Measurements from ENCODE around the gene PLEKHG4B. TPM values are rescaled to one million over a fixed set of nuclear protein-coding genes. Genes with fewer than 3 reads are reported as not detected.
A peak's percentile ranks its signal among the peaks of the same experiment; 100 is the strongest.

PLEKHG4B gene
- total and polyA plus RNA-seq, 2 donors from 2014 or later: 0.13 to 0.37 TPM

DNA sequence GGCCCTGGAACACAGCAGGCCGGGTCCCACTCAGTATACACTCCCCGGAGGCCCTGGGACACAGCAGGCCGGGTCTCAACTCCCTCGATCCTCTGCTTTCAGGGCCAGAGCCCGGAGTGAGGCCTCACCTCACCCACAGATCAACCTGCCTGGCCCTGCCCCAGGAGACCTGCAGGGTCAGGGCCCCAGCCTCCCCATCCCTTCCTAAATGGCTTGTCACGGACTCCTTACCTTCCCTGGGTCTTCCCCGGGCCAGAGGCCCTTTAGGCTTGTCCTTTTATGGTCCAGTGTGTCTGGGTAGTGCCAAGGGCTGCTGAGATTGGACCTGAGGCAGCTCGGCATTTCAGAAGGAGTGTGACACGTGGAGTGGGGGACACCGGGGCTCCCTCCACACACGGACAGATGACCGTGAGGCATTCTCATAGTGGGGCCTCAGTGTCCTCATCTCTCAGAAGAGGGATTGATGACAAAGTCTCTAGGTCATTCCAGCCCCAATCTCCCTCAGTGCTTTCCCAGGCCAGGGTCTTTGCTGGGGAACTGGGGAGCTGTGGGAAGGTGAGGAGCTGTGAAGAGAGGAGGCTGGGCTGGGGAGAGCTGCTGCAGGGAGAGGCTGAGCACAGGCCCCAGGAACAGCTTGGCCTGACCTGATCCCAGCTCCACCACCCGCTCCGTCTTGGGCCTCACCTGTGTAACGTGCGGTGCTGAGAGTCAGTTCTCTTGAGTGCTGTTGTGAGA, 18.0 kb upstream of the PLEKHG4B start:
- no peaks in the 10 kb centered on the region for H3K27me3 ChIP-seq (ENCODE audit: control insufficient read depth, insufficient read depth, low read length)
- H3K27ac ChIP-seq (ENCODE audit: low read depth in 2 of 2, low read length in 2 of 2): no peak overlapping the region
- H3K9me3 ChIP-seq (ENCODE audit: control insufficient read depth in 2 of 3, insufficient read depth in 1 of 3, low read length in 3 of 3): no peaks in the 10 kb centered on the region
- FAIRE-seq: no peak
- intact Hi-C loops (cut with DNase I): no loop called here
- no peaks in the 10 kb centered on the region for H3K4me1 ChIP-seq (ENCODE audit: control insufficient read depth in 2 of 3, insufficient read depth in 2 of 3, low read depth in 1 of 3, low read length in 3 of 3)
- no peaks in the 10 kb centered on the region for H3K36me3 ChIP-seq (ENCODE audit: control insufficient read depth in 2 of 3, insufficient read depth in 3 of 3, low read length in 3 of 3)
- no peak overlapping the region for H3K4me3 ChIP-seq (ENCODE audit: low read length in 3 of 3)
- no peak overlapping the region for H3K9ac ChIP-seq (ENCODE audit: low read length in 3 of 3)
- DNase-seq: peak in 1 of 5 donors; percentile 55
- TF ChIP-seq, protein P1, sequence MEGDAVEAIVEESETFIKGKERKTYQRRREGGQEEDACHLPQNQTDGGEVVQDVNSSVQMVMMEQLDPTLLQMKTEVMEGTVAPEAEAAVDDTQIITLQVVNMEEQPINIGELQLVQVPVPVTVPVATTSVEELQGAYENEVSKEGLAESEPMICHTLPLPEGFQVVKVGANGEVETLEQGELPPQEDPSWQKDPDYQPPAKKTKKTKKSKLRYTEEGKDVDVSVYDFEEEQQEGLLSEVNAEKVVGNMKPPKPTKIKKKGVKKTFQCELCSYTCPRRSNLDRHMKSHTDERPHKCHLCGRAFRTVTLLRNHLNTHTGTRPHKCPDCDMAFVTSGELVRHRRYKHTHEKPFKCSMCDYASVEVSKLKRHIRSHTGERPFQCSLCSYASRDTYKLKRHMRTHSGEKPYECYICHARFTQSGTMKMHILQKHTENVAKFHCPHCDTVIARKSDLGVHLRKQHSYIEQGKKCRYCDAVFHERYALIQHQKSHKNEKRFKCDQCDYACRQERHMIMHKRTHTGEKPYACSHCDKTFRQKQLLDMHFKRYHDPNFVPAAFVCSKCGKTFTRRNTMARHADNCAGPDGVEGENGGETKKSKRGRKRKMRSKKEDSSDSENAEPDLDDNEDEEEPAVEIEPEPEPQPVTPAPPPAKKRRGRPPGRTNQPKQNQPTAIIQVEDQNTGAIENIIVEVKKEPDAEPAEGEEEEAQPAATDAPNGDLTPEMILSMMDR (IDR thresholded peaks at IDR 0.05; ENCODE audit: borderline replicate concordance, extremely low read depth, insufficient read depth): no peak

DNA sequence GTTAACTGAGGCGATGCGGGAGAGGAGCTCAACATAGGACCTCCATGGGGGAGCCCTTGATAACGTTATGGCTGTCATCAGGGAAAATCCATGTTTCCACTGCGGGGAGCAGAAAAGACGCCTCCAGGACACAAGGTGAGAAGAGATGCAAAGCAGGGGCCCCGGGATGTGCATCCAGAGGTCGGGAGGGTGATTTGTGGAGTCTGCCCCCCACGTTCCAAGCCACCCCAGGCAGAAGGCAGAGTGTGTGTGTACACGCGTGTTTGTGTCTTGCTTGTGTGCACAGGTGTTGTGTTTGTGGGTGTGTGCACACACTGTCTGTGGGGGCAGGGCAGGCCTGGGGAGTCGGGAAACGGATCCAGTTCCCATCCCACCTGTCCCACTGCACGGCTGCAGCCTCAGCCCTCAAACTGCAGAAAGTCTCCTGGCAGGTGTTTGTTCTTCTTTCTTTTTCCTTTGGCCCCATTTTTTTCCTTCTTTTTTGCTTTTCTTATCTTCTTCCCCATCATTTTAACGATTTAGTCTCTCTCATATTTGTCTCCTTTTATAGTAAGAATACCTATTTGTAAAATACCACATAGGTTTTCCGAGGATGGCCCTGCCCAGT, 17.4 kb upstream of the PLEKHG4B start:
- Histone ChIP-seq H3K9me3 (ENCODE audit: control insufficient read depth in 2 of 3, insufficient read depth in 1 of 3, low read length in 3 of 3) (no peaks in the 10 kb centered on the region), H3K4me1 (ENCODE audit: control insufficient read depth in 2 of 3, insufficient read depth in 2 of 3, low read depth in 1 of 3, low read length in 3 of 3) (no peaks in the 10 kb centered on the region), H3K27ac (ENCODE audit: low read depth in 2 of 2, low read length in 2 of 2) (no peak overlapping the region), H3K4me3 (ENCODE audit: low read length in 3 of 3) (no peak overlapping the region), H3K27me3 (ENCODE audit: control insufficient read depth, insufficient read depth, low read length) (no peaks in the 10 kb centered on the region), H3K9ac (ENCODE audit: low read length in 3 of 3) (no peak overlapping the region), H3K36me3 (ENCODE audit: control insufficient read depth in 2 of 3, insufficient read depth in 3 of 3, low read length in 3 of 3) (no peaks in the 10 kb centered on the region)
- TF ChIP-seq, protein P1 (IDR thresholded peaks at IDR 0.05; ENCODE audit: borderline replicate concordance, extremely low read depth, insufficient read depth): no peak
- intact Hi-C loops (cut with DNase I): no loop called here
- DNase-seq (peak in 1 of 5 donors; percentile 49), FAIRE-seq (no peak)

DNA sequence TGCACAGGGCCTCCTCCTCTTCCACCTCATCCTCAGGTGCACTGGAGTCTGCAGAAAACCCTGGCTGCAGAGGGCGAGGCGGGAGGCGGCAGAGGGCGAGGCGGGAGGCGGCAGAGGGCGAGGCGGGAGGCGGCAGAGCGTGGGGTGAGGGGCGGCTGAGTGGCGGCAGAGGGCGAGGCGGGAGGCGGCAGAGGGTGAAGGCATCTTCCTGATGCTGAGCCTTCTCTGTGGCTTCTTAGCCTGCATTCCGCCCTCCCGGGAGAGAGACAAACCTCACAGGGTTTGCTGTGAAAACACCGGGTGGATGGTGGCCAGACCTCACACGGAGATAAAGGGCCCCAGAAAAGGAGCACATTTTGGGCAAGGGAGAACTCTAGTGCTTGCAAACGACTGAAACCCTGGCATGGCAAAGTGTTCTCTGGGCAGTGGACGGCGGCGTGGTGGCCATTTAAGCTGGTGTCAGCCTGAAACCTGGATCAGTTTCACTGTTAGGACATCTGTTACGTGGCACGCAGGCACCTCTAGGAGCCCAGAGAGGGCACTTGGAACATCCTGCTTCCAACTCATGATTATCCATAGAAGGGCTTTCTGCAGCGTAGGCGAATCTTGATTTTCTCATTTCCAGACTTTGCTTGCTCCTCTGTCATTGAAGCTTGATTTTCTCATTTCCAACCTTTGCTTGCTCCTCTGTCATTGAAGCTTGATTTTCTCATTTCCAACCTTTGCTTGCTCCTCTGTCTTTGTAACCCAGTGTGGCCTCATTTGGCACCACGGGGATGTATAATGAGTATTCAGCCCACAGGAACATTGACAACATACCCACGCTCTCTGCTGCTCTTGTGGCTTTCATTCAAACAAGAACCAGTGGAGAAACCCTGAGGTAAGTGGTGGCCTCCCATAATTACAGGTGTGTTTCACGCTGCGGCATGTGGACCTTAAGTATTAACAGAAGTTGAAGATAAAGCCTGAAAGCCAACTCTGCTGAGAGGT, 16.3 kb upstream of the PLEKHG4B start:
- TF ChIP-seq, protein P1 (IDR thresholded peaks at IDR 0.05; ENCODE audit: borderline replicate concordance, extremely low read depth, insufficient read depth): no peak
- H3K4me1 ChIP-seq (ENCODE audit: control insufficient read depth in 2 of 3, insufficient read depth in 2 of 3, low read depth in 1 of 3, low read length in 3 of 3): no peaks in the 10 kb centered on the region
- no peak overlapping the region for H3K4me3 ChIP-seq (ENCODE audit: low read length in 3 of 3)
- DNase-seq: no peak
- no peaks in the 10 kb centered on the region for H3K27me3 ChIP-seq (ENCODE audit: control insufficient read depth, insufficient read depth, low read length)
- no peak for FAIRE-seq
- H3K36me3 ChIP-seq (ENCODE audit: control insufficient read depth in 2 of 3, insufficient read depth in 3 of 3, low read length in 3 of 3): no peaks in the 10 kb centered on the region
- no peak overlapping the region for H3K9ac ChIP-seq (ENCODE audit: low read length in 3 of 3)
- H3K27ac ChIP-seq (ENCODE audit: low read depth in 2 of 2, low read length in 2 of 2): no peak overlapping the region
- intact Hi-C loops (cut with DNase I): no loop called here
- no peaks in the 10 kb centered on the region for H3K9me3 ChIP-seq (ENCODE audit: control insufficient read depth in 2 of 3, insufficient read depth in 1 of 3, low read length in 3 of 3)
